ENCODE results near the gene GPR156. TPM values are rescaled to one million over a fixed set of nuclear protein-coding genes. Genes with fewer than 3 reads are reported as not detected.
A peak's percentile ranks its signal among the peaks of the same experiment; 100 is the strongest.

GPR156 gene
- total RNA-seq, 1 donor from 2014 or later: 0.10 TPM

GRCh38 chr3:120202363-120202762 lies 82.7 kb downstream of the GPR156 start:
- ATAC-seq: no peak
- DNase-seq: no peak
- intact Hi-C loops (cut with micrococcal nuclease): no loop called here

DNA sequence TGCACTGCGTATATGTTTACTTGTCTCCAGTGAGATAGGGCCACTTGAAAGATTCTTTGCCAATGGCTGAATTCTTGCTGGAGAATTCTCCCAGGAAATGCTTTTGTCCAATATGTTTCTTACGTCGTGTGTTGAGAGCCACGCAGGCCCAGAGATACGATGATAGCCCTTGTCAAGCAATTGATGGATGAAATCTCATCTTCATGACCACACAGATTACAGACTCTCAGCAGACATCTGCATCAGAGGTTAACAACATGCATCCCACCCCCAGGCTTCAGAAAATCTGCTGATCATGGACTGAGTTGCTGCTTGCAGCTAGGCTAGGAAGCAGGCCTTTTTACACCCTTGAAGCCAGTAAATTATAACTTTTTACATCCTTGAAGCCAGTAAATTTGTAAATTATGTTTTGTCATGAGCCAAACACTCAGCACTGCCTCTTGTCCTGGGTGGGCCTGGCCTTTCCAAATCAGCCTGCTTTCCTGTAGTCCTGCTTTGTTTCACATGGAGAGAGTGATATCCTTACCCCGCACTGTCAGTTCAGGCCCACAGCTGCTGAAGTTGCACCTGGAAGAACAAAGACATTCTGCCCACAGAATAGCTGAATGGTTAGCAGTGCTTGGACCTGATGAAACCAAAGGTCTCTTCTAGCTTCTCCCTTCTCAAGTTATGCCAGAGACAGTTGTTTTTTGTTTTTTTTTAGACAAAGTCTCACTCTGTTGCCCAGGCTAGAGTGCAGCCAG lies 84.4 kb downstream of the GPR156 start:
- intact Hi-C loops (cut with micrococcal nuclease): no loop called here

GRCh38 chr3:120198305-120198878 lies 86.6 kb downstream of the GPR156 start:
- peak; percentile 29 for ATAC-seq
- intact Hi-C loops (cut with micrococcal nuclease): no loop called here
- DNase-seq: no peak

More for the DNA sequence above, 84.4 kb downstream of the GPR156 start:
- ATAC-seq (no peak), DNase-seq (no peak)

GRCh38 chr3:120196812-120197211 lies 88.2 kb downstream of the GPR156 start:
- ATAC-seq (no peak), DNase-seq (no peak)
- intact Hi-C loops (cut with micrococcal nuclease): no loop called here

DNA sequence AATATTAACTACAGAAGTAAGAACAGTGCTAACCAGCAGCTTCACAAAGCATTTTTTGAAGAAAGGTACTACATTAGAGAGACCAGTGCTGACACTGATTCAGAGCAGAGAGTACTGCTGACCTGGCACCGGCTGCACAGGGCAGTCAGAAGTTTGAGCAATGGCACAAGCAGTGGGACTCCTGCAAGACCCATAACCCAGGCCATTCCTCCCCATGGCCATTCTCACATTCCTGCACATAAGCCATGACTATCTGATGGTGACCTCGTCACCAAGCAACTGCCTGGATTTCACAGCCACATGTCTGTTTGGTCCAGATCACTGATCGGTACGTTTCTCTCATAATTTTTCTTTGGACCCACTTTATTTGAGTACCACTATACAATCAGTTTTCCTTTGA lies 88.7 kb downstream of the GPR156 start:
- intact Hi-C loops (cut with micrococcal nuclease): no loop called here
- DNase-seq: no peak
- no peak for ATAC-seq

DNA sequence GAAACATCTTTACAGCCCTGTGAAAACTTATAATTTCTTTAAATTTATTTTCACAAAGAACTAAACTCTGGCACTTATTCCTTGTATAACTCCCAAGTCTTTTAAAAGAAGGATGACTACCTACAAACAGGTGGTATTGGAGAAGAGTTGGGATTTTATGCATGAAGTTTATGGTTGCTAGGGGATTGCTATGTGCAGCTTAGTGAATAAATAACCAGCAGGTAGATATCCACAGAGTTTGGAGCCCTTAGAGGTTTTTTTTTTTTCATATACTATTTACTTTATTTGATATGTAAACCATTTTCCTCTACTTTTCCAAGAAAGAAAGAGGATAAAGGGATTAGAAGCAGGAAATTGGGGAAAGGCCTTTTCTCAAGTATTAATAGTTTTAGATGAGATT lies 91.5 kb downstream of the GPR156 start:
- DNase-seq (no peak), ATAC-seq (no peak)
- intact Hi-C loops (cut with micrococcal nuclease): no loop called here

GRCh38 chr3:120192579-120192978 lies 92.4 kb downstream of the GPR156 start:
- ATAC-seq (no peak), DNase-seq (no peak)
- intact Hi-C loops (cut with micrococcal nuclease): no loop called here

- intact Hi-C loops (cut with micrococcal nuclease): no loop called here
- no peak for ATAC-seq
- DNase-seq: no peak
Observed at GRCh38 chr3:120192159-120192558, 92.9 kb downstream of the GPR156 start.

GRCh38 chr3:120182613-120183511 lies 102.2 kb downstream of the GPR156 start:
- intact Hi-C loops (cut with micrococcal nuclease): loop anchor here (5.0 kb wide), 1 partner anchor 291 kb away; no protein-coding TSS in a partner anchor
- no peak for DNase-seq

GRCh38 chr3:120181632-120182031 lies 103.4 kb downstream of the GPR156 start:
- intact Hi-C loops (cut with micrococcal nuclease): loop anchor here (5.0 kb wide), 1 partner anchor 289 kb away; no protein-coding TSS in a partner anchor
- no peak for ATAC-seq
- DNase-seq: no peak

More at GRCh38 chr3:120182613-120183511, 102.2 kb downstream of the GPR156 start:
- ATAC-seq: peak; percentile 43

GRCh38 chr3:120180731-120181412 lies 104.2 kb downstream of the GPR156 start:
- intact Hi-C loops (cut with micrococcal nuclease): loop anchor here (5.0 kb wide), 1 partner anchor 289 kb away; no protein-coding TSS in a partner anchor
- ATAC-seq (no peak), DNase-seq (no peak)

DNA sequence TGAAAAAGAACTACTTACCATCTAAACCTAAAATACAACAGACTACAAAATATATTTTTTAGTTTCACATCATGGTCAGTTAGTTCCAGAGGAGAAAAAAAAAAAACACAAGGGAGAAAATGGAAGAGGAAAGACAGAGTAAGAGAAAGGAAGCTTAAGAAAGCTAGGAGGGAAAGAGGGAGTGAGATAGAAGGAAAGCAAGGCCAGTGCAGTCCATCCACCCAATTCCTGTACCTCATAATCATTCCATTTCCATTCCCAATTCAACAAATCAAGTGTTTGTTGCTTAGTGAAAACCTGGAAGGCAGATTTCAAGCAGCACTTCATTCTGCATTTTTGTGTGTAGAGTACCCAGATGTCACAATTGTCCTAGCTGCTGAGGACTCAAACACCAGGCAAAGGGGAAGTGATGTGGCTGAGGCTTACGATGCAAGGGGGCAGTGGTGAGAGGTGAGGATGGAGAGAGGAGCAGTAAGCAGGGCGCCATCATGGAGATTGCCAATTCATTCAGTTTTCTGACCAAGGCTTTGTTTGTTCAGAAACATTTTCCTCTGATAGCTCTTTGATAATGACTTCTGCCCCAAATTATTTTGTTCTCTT lies 107.2 kb downstream of the GPR156 start:
- intact Hi-C loops (cut with micrococcal nuclease): no loop called here
- ATAC-seq (no peak), DNase-seq (no peak)

GRCh38 chr3:120177151-120177550 lies 107.9 kb downstream of the GPR156 start:
- intact Hi-C loops (cut with micrococcal nuclease): no loop called here
- ATAC-seq: peak; percentile 94
- DNase-seq: peak; percentile 49

DNA sequence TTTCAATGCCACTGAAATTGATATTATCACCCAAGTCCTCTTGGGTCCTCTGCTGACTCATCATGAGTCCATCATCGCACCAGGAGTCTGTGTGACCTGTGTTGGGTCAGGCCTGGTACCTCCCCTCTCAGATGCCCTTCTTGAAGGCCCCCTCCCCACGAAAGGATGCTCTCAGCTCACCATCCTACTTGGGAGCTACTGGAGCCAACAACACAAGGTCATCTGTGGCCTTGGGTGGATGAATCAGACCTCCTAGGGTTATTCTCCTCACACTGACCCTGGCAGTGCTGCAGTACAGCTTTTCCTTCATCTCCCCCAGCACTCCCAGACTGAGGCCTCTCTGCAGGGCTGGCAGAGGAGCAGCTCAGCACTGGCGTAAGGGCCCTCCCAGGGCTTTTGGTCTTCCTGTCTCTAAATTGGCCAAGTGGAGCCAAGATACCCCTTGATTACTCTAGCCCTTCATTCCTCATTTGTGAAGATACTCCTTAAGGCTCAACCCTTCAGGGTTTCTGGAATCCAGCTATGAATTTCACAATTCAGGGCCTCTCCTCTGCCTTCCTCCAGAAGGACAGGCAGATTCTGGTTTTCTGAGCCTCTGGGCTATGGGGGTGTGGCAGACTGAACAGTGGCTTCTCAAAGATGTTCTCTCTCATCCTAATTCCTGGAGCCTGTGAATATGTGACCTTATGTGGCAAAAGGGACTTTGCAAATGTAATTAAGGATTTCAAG lies 110.0 kb downstream of the GPR156 start:
- ATAC-seq: no peak
- no peak for DNase-seq
- intact Hi-C loops (cut with micrococcal nuclease): no loop called here

DNA sequence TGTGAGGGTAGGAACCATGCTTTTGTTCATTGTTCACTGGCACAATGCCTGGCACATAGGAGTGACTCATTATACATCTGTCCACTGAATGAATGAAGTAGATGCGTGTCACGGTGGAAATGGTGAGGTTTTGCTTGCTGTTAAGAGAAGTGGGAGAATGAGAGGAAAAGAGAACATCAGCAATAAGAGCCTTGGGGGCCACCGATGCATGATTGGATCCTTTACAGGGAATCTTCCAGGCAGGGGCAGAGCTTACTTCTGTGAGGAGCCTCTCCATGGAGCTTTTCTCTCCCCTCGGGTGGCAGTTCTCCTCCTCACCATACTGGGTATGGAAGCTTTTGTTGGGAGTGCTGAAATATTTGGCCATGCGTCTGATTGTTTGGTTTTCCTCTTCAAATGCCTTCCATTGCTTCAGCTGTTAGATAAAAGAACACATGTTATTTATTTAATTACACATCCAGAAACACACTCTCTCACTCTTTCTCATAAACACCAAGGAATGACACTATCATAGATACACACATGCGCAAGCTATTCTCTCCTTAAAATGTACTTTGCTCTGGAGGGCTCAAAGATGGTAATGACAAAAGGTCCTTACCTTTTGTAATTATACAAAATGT lies 111.9 kb downstream of the GPR156 start:
- ATAC-seq (no peak), DNase-seq (no peak)
- intact Hi-C loops (cut with micrococcal nuclease): no loop called here

GRCh38 chr3:120172070-120172469 lies 113.0 kb downstream of the GPR156 start:
- ATAC-seq (peak; percentile 28), DNase-seq (no peak)
- intact Hi-C loops (cut with micrococcal nuclease): no loop called here

GRCh38 chr3:120171134-120171873 lies 113.7 kb downstream of the GPR156 start:
- intact Hi-C loops (cut with micrococcal nuclease): no loop called here
- ATAC-seq (peak; percentile 66), DNase-seq (no peak)
